Measurements from ENCODE around the gene TOP2B.

Gene TOP2B

GRCh38 chr3:25572336-25572735 lies 92.4 kb downstream of the TOP2B start:
- Mint-ChIP-seq H3K27me3 (peaks cover 6% of the 10 kb centered on the region), H3K9me3 (no peaks in the 10 kb centered on the region), H3K36me3 (ENCODE audit: low read depth) (no peaks in the 10 kb centered on the region), H3K27ac (no peak overlapping the region), H3K4me3 (no peak overlapping the region), H3K4me1 (ENCODE audit: low read depth) (no peaks in the 10 kb centered on the region)

GRCh38 chr3:25571285-25571684 lies 93.4 kb downstream of the TOP2B start:
- no peak overlapping the region for H3K27ac Mint-ChIP-seq
- no peaks in the 10 kb centered on the region for H3K4me1 Mint-ChIP-seq (ENCODE audit: low read depth)
- peaks cover 6% of the 10 kb centered on the region for H3K27me3 Mint-ChIP-seq
- H3K36me3 Mint-ChIP-seq (ENCODE audit: low read depth) = no peaks in the 10 kb centered on the region
- no peaks in the 10 kb centered on the region for H3K9me3 Mint-ChIP-seq
- H3K4me3 Mint-ChIP-seq = no peak overlapping the region

- Mint-ChIP-seq H3K4me3 (no peak overlapping the region), H3K27me3 (no peaks in the 10 kb centered on the region), H3K9me3 (no peaks in the 10 kb centered on the region), H3K27ac (no peak overlapping the region), H3K36me3 (ENCODE audit: low read depth) (no peaks in the 10 kb centered on the region), H3K4me1 (ENCODE audit: low read depth) (no peaks in the 10 kb centered on the region)
Observed at GRCh38 chr3:25568525-25569078, 96.1 kb downstream of the TOP2B start.

GRCh38 chr3:25567806-25568524 lies 96.7 kb downstream of the TOP2B start:
- no peak overlapping the region for H3K27ac Mint-ChIP-seq
- H3K27me3 Mint-ChIP-seq = no peaks in the 10 kb centered on the region
- no peaks in the 10 kb centered on the region for H3K4me1 Mint-ChIP-seq (ENCODE audit: low read depth)
- H3K36me3 Mint-ChIP-seq (ENCODE audit: low read depth) = no peaks in the 10 kb centered on the region
- no peaks in the 10 kb centered on the region for H3K9me3 Mint-ChIP-seq
- H3K4me3 Mint-ChIP-seq = no peak overlapping the region

GRCh38 chr3:25567388-25567787 lies 97.3 kb downstream of the TOP2B start:
- Mint-ChIP-seq H3K27me3 (no peaks in the 10 kb centered on the region), H3K27ac (no peak overlapping the region), H3K4me1 (ENCODE audit: low read depth) (no peaks in the 10 kb centered on the region), H3K9me3 (no peaks in the 10 kb centered on the region), H3K36me3 (ENCODE audit: low read depth) (no peaks in the 10 kb centered on the region), H3K4me3 (no peak overlapping the region)

GRCh38 chr3:25566358-25566920 lies 98.3 kb downstream of the TOP2B start:
- Mint-ChIP-seq H3K27me3 (no peaks in the 10 kb centered on the region), H3K4me3 (no peak overlapping the region), H3K27ac (no peak overlapping the region), H3K9me3 (no peaks in the 10 kb centered on the region), H3K36me3 (ENCODE audit: low read depth) (no peaks in the 10 kb centered on the region), H3K4me1 (ENCODE audit: low read depth) (no peaks in the 10 kb centered on the region)

GRCh38 chr3:25565807-25566206 lies 98.9 kb downstream of the TOP2B start:
- Mint-ChIP-seq H3K27ac (no peak overlapping the region), H3K27me3 (no peaks in the 10 kb centered on the region), H3K9me3 (no peaks in the 10 kb centered on the region), H3K4me3 (no peak overlapping the region), H3K4me1 (ENCODE audit: low read depth) (no peaks in the 10 kb centered on the region), H3K36me3 (ENCODE audit: low read depth) (no peaks in the 10 kb centered on the region)

GRCh38 chr3:25564075-25564474 lies 100.6 kb downstream of the TOP2B start:
- Mint-ChIP-seq H3K4me3 (no peak overlapping the region), H3K27me3 (no peaks in the 10 kb centered on the region), H3K4me1 (ENCODE audit: low read depth) (no peaks in the 10 kb centered on the region), H3K36me3 (ENCODE audit: low read depth) (no peaks in the 10 kb centered on the region), H3K9me3 (no peaks in the 10 kb centered on the region), H3K27ac (no peak overlapping the region)

- H3K4me1 Mint-ChIP-seq (ENCODE audit: low read depth) = no peaks in the 10 kb centered on the region
- H3K4me3 Mint-ChIP-seq = no peak overlapping the region
- no peaks in the 10 kb centered on the region for H3K9me3 Mint-ChIP-seq
- H3K36me3 Mint-ChIP-seq (ENCODE audit: low read depth) = no peaks in the 10 kb centered on the region
- H3K27me3 Mint-ChIP-seq = no peaks in the 10 kb centered on the region
- H3K27ac Mint-ChIP-seq = no peak overlapping the region
Observed at GRCh38 chr3:25563601-25564000, 101.1 kb downstream of the TOP2B start.

- H3K4me1 Mint-ChIP-seq (ENCODE audit: low read depth) = no peaks in the 10 kb centered on the region
- no peak overlapping the region for H3K27ac Mint-ChIP-seq
- H3K36me3 Mint-ChIP-seq (ENCODE audit: low read depth) = no peaks in the 10 kb centered on the region
- H3K9me3 Mint-ChIP-seq = no peaks in the 10 kb centered on the region
- H3K27me3 Mint-ChIP-seq = no peaks in the 10 kb centered on the region
- H3K4me3 Mint-ChIP-seq = no peak overlapping the region
Observed at GRCh38 chr3:25558796-25559195, 105.9 kb downstream of the TOP2B start.

- Mint-ChIP-seq H3K27ac (no peak overlapping the region), H3K9me3 (no peaks in the 10 kb centered on the region), H3K4me3 (no peak overlapping the region), H3K36me3 (ENCODE audit: low read depth) (no peaks in the 10 kb centered on the region), H3K4me1 (ENCODE audit: low read depth) (no peaks in the 10 kb centered on the region), H3K27me3 (no peaks in the 10 kb centered on the region)
Observed at GRCh38 chr3:25558121-25558520, 106.6 kb downstream of the TOP2B start.

GRCh38 chr3:25557694-25558093 lies 107.0 kb downstream of the TOP2B start:
- Mint-ChIP-seq H3K4me1 (ENCODE audit: low read depth) (no peaks in the 10 kb centered on the region), H3K9me3 (no peaks in the 10 kb centered on the region), H3K36me3 (ENCODE audit: low read depth) (no peaks in the 10 kb centered on the region), H3K27me3 (peaks cover under 1% of the 10 kb centered on the region), H3K4me3 (no peak overlapping the region), H3K27ac (no peak overlapping the region)

GRCh38 chr3:25556447-25556846 lies 108.3 kb downstream of the TOP2B start:
- Mint-ChIP-seq H3K36me3 (ENCODE audit: low read depth) (no peaks in the 10 kb centered on the region), H3K4me3 (no peak overlapping the region), H3K9me3 (no peaks in the 10 kb centered on the region), H3K27ac (no peak overlapping the region), H3K4me1 (ENCODE audit: low read depth) (no peaks in the 10 kb centered on the region), H3K27me3 (peaks cover 3% of the 10 kb centered on the region)

- Mint-ChIP-seq H3K4me3 (no peak overlapping the region), H3K9me3 (no peaks in the 10 kb centered on the region), H3K4me1 (ENCODE audit: low read depth) (no peaks in the 10 kb centered on the region), H3K27ac (no peak overlapping the region), H3K36me3 (ENCODE audit: low read depth) (no peaks in the 10 kb centered on the region), H3K27me3 (peaks cover 3% of the 10 kb centered on the region)
Observed at GRCh38 chr3:25555695-25556437, 108.8 kb downstream of the TOP2B start.

- H3K9me3 Mint-ChIP-seq = no peaks in the 10 kb centered on the region
- no peaks in the 10 kb centered on the region for H3K4me1 Mint-ChIP-seq (ENCODE audit: low read depth)
- H3K4me3 Mint-ChIP-seq = no peak overlapping the region
- no peaks in the 10 kb centered on the region for H3K36me3 Mint-ChIP-seq (ENCODE audit: low read depth)
- H3K27ac Mint-ChIP-seq = no peak overlapping the region
- peaks cover 3% of the 10 kb centered on the region for H3K27me3 Mint-ChIP-seq
Observed at GRCh38 chr3:25554376-25554775, 110.3 kb downstream of the TOP2B start.

All from stimulated activated naive CD8-positive, alpha-beta T cell treated with anti-CD3 and anti-CD28 coated beads, Interleukin-15, Interleukin-2, amounts not matched to agents 100 ng/mL and 50 ng/mL, for 24 hours (primary cell).